HG02970 (cell line): Measurements from ENCODE around the gene METTL26.

Experiments
- ATAC-seq: cut with Tn5 transposase; IDR thresholded peaks from one replicate; pipeline ENCODE4 v1.9.1; 2021; ENCODE audit warnings: mild to moderate bottlenecking, moderate library complexity, moderate number of reproducible peaks; ENCODE audit not compliant: unreplicated experiment, low FRiP score

METTL26 gene

DNA sequence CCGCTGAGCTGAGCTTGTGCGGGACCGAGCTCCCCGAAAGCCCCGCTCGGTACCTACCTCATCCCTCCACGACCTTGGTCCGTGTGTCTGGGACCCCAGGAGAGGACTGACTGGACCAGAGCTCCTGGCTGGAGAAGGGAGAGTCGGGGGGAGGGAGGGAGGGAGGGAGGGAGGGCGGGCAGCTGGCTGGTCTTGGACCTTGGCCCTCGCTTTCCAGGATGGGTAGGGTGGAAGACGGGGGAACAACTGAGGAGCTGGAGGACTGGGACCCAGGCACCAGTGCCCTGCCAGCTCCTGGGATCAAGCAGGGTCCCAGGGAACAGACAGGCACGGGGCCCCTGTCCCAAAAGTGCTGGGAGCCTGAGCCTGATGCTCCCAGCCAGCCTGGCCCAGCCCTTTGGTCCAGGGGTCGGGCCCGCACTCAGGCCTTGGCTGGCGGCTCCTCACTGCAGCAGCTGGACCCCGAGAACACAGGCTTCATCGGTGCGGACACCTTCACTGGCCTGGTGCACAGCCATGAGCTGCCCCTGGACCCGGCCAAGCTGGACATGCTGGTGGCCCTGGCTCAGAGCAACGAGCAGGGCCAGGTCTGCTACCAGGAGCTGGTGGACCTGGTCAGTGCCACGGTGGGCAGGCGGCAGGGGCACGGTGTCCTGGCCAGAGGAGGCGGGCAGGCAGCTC lies 39.9 kb upstream of the METTL26 start:
- no peak for ATAC-seq

DNA sequence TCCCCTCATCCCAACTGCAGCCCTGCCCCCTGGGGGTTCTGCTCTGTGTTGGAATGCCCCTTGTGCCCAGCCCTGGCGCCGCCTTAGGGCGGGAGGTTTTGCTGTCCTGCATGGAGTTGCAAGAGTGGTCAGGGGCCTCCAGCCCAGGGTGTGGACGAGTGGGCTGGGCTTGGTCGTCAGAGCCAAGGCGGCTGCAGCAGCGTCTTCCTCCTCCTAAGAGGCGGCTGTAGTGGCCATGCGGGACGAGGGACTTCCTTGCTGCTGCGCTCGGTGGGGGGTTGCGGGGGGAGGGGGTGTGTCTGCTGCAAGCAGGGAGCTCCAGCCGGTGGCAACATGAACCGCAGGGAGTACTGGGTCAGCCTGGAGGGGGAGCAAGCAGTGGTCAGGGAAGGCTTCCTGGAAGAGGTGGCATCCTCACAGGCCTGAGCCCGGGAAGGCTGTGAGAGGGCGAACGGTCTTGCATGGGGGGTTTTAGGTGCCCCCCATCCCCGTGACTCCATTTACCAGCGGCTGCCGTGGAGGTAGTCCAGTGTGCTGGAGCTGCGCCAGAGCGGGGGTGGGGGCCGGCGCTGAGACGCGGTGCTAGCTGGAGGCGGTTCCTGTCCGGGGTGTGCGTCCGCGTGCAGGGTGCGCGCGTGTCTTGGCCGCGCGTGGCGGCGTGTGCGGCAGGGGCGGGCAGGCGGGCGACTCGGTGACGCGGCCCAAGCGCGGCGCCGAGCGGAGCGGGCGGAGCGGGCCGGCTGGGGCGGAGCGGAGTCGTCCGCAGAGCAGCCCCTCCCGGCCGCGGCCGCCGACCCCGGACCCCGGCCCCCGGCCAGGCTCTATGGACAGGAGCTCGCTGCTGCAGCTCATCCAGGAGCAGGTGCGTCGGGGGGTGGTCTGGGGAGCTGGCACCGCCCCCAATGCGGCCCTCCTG lies 39.1 kb upstream of the METTL26 start, which contains the start of gene RHBDL1:
TSS of gene RHBDL1 (plus strand) at position 704 of the 916 bp plus-strand sequence. CDS start at position 824, 120 bp downstream.
- no peak for ATAC-seq

DNA sequence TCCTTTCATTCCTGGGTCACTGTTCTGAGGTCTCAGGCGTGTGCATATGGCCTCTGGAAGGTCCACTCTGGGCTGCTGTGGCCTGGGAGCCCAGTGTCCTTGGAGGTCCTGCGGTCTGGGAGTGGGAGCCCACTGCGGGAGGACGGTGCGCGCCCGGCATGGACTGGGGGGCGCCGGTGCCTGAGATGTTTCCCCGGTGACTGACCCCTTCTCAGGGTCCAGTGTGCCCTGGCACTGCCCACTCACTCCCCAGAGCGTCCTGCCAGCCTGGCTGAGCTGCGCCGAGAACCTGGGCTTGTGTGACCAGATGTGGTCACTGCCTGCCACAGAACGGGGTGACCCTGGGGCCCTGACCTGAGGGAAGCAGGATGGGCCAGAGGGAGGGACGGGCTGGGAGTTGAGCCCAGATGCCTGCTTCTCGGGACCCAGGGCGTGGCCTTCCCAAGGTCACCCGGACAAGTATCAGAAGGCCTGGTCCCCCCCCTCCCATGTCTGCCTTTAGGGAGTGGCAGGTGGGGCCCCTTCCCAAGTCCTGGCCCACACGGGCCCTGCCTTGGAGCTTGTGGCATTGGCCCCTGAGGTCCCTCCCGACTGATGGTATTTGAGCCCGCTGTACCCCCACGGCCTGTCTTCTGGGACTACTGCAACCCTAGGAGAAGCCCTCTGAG lies 38.2 kb upstream of the METTL26 start:
- no peak for ATAC-seq

DNA sequence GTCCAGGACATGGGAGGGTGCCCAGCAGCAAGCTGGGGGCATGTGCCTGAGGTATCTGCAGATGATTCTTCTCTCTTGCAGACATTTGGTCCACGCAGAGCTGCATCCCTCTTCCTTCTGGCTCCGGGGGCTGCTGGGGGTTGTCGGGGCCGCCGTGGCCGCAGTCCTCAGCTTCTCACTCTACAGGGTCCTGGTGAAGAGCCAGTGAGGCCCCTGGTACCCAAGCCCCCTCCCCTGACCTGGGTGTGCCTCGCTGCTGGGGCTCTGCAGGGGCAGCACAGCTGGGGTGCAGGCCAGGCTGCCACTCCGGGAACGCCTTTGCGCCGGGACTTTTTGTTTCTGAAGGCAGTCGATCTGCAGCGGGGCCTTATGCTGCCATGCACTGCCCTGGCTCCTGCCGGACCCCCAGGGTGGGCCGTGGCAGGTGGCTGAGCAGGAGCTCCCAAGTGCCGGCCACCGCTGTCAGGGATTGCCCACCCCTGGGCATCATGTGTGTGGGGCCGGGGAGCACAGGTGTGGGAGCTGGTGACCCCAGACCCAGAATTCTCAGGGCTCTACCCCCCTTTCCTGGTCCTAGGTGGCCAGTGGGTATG lies 37.4 kb upstream of the METTL26 start:
- no peak for ATAC-seq

DNA sequence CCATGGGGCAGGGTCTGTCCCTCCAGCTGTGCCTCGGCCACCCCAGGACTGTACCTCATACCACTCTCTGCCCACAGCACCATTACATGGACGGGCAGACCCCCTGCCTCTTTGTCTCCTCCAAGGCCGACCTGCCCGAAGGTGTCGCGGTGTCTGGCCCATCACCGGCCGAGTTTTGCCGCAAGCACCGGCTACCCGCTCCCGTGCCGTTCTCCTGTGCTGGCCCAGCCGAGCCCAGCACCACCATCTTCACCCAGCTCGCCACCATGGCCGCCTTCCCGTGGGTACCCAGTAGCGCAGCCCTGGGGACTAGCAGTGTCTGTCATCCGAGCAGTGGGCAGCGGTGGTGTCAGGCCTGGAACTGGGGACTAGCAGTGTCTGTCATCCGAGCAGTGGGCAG lies 36.7 kb upstream of the METTL26 start:
- ATAC-seq = no peak

DNA sequence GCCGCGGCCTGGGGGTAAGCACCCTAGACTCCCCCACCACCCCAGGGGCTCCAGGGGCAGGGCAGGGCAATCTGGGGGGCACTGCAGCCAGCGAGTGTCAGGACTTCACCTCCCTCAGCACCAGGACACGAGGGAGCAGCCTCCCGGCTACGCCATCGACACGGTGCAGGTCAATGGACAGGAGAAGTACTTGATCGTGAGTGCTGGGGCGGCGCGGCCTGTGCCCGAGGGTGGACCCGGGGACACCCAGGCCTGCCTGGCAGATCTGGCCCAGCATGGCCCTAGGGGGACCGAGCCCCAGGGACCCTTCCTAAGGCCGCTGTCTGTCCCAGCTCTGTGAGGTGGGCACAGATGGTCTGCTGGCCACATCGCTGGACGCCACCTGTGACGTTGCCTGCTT lies 36.3 kb upstream of the METTL26 start:
- ATAC-seq = no peak

DNA sequence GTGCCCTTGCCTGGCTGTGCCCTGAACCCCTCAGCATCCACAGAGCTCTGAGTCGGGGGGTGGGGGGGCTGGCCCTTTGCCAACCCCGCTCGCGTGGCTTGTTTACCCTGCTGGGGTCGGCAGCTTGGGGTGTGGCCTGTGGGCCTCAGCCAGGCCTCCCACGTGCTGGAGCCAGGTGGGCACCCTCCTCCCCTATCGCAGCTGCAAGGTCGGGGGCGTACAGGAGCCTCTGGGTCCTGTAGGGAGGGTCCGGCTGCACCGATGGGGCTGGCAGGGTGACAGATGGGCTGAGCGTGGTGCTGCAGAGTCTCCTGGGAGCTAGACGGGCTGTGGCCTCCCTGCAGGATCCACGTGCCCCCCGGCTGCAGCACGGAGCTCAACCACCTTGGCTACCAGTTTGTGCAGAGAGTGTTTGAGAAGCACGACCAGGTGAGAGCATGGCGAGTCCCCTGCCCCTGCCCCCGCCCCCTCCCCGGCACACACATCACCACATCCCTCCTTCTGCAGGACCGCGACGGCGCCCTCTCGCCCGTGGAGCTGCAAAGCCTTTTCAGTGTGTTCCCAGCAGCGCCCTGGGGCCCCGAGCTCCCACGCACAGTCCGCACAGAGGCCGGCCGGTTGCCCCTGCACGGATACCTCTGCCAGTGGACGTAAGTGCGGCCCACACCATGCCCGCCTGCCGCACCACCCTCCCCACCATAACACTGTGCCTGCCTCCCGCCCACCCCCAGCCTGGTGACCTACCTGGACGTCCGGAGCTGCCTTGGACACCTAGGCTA lies 35.4 kb upstream of the METTL26 start:
- ATAC-seq = no peak

DNA sequence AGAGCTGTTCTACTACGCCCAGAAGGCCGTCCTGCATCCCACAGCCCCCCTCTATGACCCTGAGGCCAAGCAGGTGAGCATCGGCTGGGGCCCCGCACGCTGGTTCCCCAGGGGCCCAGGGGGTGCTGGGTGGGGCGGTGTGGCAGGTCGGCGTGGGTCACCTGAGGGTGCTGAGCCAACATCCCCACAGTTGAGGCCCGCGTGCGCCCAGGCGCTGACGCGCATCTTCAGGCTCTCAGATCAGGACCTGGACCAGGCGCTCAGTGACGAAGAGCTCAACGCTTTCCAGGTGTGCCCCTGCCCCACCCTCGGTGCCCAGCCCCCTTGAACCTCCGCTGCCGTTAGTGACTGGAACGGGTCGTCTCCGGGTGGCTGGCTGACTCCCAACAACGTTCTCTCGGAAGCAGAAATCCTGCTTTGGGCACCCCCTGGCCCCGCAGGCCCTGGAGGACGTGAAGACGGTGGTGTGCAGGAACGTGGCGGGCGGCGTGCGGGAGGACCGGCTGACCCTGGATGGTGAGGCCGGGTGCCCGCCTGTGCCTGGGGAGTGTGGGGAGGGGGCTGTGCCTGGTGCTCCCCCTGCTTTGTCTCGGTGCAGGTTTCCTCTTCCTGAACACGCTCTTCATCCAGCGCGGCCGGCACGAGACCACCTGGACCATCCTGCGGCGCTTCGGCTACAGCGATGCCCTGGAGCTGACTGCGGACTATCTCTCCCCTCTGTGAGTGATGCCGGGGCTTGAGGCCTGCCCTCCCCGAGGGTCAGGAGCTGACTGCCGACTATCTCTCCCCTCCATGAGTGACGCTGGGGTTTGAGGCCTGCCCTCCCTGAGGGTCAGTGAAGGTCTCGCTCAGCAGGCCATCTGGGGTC lies 34.6 kb upstream of the METTL26 start:
- no peak for ATAC-seq

DNA sequence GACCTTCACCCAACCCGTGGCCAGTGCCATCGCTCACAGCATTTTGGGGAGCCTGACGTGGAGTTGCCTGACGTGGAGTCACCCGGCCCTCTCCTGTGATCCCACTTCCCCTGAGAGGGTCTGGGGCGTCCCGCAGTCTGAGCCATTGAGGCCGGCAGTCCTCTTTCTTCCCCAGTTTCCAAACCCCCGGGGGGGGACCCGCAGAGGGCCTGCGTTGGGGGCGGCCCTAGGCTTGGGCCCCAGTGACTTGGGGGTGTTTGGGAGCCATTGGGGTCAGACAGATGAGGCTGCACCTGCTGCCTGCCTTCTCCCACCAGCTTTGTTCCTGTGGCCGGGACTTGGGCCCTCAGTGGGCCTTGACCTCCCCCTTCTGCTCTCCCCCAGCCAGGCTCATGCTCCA lies 33.6 kb upstream of the METTL26 start:
- no peak for ATAC-seq

DNA sequence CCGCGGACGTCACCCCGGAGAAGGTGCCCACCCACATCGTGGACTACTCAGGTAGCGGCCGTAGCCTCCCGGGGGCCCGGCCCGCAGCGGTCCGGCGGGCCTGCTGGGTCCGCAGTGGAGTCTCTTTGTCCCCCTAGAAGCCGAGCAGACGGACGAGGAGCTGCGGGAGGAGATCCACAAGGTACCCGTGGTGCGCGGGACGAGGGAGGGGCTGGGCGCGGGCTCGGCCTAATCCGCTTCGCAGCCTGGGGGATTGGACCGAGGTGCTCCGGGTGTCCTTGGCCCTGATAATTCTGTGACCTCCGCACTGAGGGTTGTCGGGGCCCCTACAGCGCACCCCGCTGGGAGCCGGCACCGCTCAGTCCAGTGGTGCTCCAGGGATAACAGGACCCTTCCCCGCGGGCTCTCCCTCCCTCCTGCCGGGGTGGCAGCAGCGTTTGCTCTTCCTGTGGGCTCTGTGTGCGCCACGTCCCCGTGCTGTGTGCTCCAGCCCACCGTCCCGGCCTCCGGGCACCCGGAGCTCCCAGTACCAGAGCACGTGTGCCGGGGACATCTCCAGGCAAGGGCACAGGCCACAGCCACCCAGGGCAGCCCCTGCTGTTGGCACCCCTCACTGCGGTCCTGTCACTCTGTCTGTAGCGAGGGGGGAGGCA lies 32.5 kb upstream of the METTL26 start:
- no peak for ATAC-seq

DNA sequence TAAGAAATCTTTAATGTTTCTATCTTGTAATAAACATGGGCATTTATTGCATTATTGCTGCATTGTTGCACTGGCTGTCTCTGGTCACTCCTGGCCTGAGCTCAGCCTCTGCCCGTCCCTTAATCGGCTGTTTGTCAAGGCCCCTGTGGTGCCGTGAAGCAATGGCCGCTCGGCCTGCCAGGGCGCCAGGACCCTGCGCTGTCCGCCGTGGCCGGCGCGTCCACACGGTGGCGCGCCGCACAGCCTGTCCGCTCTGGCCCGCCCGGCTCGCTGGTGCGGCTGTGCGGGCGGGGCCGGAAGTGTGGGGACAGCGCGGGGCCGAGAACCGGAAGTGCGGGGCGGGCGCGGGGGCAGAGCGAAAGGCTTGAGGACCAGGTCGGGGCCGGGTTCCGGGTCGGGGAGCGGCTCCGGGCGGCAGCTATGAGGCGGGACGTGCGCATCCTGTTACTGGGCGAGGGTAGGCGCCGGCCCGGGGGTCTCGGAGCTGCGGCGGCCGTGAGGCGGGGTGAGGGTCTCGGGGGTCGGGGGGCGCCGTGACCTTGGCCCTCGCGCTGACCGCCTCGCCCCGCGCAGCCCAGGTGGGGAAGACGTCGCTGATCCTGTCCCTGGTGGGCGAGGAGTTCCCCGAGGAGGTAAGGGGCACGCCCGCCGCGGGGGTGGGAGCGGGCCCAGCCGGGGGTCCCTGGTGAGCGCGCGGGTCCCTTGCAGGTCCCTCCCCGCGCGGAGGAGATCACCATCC lies 31.8 kb upstream of the METTL26 start, which contains the start of gene RHOT2:
TSS of gene RHOT2 (plus strand) at position 353 of the 739 bp plus-strand sequence. CDS start at position 421, 68 bp downstream.
- ATAC-seq = peak; percentile 87

DNA sequence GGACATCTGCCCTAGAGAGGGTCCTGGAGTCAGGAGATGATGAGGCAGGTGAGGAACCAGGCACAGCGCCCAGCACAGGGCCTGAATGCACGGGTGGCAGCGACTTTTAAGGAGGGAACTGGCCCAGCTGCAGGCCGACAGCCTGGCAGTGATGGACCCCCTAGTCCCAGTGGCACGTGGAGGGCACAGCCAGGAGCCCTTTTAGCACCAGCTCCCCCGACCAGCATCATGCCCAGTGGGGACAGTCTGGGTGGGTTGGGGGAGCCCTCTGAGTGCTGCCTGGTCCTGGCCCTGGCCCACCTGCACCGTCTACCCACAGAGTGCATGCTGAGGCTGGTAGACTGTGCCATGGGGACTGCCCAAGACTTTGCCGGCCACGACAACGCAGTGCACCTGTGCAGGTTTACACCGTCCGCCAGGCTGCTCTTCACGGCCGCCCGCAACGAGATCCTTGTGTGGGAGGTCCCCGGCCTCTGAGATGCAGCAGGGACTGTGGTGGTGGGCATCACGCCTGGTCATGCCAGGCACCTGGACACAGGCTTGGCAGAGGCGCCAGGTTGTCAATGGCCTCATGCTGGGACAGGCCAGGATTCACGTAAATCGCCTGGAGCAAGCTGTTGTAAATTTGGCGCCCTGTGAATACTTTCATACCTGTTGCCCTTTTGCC lies 31.1 kb upstream of the METTL26 start:
- no peak for ATAC-seq

DNA sequence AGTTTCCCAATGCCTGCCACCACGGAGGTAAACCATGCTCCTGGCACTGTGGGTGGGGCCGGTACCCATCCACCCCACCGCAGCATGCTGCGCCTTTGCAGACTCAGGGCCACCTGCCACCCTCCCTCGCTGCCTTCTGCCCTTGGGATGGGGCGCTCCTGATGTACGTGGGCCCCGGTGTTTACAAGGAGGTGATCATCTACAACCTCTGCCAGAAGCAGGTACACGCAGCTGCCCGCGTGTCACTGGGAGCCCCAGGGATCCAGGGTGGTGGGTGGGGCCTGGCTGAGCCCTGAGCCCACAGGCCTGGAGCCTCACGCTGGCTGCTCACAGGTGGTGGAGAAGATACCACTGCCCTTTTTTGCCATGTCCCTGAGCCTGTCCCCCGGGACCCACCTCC lies 30.5 kb upstream of the METTL26 start:
- no peak for ATAC-seq

DNA sequence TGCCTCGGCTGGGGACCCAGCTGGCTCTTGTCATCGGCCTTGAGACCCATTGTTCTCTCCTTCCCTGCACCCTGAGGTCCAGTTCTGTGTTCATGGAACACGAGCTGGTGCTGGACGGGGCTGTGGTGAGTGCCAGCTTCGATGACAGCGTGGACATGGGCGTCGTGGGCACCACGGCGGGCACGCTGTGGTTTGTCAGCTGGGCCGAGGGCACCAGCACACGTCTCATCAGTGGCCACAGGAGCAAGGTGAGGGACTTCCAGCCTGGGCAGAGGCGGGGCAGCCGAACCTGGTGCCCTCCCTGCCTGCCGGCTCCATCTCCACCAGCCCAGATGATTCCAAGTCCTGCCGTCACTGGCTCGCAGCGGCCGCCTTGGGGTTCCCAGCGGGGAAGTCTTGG lies 26.5 kb upstream of the METTL26 start:
- no peak for ATAC-seq

DNA sequence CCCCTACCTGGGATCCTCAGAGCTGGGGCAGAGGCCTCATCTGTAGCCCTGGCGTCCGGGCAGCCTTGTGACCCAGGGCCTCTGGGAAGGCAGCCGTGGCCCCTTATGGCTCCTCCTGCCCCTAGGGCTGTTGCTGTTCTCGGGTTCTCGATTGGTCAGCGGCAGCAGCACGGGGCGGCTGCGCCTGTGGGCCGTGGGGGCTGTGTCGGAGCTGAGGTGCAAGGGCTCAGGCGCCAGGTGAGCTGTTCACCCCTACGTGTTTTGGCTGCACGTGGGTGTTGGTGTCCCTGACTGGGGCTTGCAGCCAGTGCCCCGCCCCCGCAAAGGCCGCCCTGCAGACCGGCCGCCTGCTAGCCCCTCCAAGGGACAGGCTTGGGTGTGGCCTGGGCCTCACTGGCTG lies 26.0 kb upstream of the METTL26 start:
- ATAC-seq = no peak

DNA sequence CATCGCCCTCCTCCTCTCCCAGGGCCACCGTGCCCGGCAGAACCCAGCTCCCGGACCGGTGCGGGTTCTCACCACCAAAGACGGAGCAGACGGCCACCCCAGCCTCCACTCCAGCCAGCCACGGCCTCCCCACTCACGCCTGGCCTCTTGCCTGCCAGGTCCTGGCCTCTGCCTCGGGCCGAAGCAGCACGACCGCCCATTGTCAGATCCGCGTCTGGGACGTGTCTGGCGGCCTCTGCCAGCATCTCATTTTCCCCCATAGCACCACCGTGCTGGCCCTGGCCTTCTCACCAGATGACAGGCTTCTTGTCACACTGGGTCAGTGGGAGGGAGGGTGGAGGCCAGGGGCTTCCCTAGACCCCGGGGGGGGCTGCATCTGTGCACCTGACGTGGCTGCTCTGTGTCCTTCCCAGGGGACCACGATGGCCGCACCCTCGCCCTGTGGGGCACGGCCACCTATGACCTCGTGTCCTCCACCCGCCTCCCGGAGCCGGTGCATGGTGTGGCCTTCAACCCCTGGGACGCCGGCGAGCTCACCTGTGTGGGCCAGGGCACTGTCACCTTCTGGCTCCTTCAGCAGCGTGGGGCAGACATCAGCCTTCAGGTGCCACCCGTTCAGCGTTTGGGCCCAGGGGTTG lies 25.2 kb upstream of the METTL26 start:
- peak; percentile 9 for ATAC-seq
